Mucosa of descending colon (tissue), 3 donors: ENCODE data around the gene NGLY1. TPM values are rescaled to one million over a fixed set of nuclear protein-coding genes. Genes with fewer than 3 reads are reported as not detected.

Experiments used
- ATAC-seq: fragments of 200-7000 bp; cut with Tn5 transposase; one replicate; pipeline ENCODE4 v1.9.1; 2020; ENCODE audit warnings: mild to moderate bottlenecking, moderate library complexity
- DNase-seq, 3 donors: peaks; one replicate each; pipeline ENCODE4 v3.0.0-alpha.2; 2020
- H3K36me3 ChIP-seq: fragments of 200-600 bp; one replicate; pipeline ENCODE4 v1.8.0; 2021; ENCODE audit warnings: low read depth, mild to moderate bottlenecking
- H3K4me1 ChIP-seq: fragments of 200-600 bp; one replicate; pipeline ENCODE4 v1.8.0; 2021; ENCODE audit warnings: low read depth, mild to moderate bottlenecking
- H3K4me3 ChIP-seq: fragments of 200-600 bp; one replicate; pipeline ENCODE4 v1.8.0; 2021; ENCODE audit warnings: mild to moderate bottlenecking
- H3K9me3 ChIP-seq: fragments of 200-600 bp; one replicate; pipeline ENCODE4 v1.8.0; 2021; ENCODE audit warnings: mild to moderate bottlenecking
- intact Hi-C, 2 donors: fragments of 100-400 bp; cut with DNase I in 1 of 2; cut with micrococcal nuclease in 1 of 2; formaldehyde crosslinking; loops; one replicate each; pipeline versions ENCODE4 v1.11.0 to v1.11.1; 2022; cut with DNase I, micrococcal nuclease
- total RNA-seq, 3 donors: library from RNA; stranded (reverse); fragmentation: NEBNext Ultra II Directional in 2 of 3; extraction: Animal tissue kit (Norgen Biotek cat#: 25700) in 2 of 3; gene quantifications; one replicate each; pipeline versions ENCODE4 v1.2.1 to v1.2.4, GENCODE V29; 2021 to 2023
- TF ChIP-seq, protein P1 (sequence below): fragments of 200-600 bp; IDR thresholded peaks from one replicate; pipeline ENCODE4 v1.8.0; 2022; ENCODE audit warnings: antibody characterized with exemption, mild to moderate bottlenecking
- donor health status: DM: no; HTN: no; CAD: no; lungs with moderate emphysema.
- donor health status: DM: no; HTN: no; CAD: no.
- donor health status: DM: no; HTN: yes; CAD: no.

The NGLY1 gene
- total RNA-seq, 3 donors from 2014 or later: 37.2 to 57.5 (median 41.1) TPM

DNA sequence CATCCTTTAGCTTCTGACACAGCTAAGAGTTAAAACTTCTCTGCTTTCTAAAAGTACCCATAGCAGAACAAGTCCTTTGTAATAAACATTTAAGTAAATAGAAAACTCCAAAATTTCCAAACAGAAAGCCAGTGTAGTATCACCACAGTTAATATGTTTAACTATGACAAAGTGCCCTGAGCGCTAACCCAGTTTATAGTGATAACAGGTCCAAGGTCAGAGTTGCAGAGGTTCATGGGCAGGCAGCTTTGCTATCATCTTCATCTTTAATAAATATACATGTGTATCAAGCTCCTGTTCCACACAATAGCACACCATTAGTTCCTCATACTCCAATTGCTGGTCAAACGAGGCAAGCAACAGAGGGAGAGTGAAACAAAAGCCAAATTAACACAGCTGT, 106.1 kb downstream of the NGLY1 start:
- no peak overlapping the region for H3K4me3 ChIP-seq
- H3K36me3 ChIP-seq: no peaks in the 10 kb centered on the region
- no peak for DNase-seq
- ATAC-seq: no peak
- no peaks in the 10 kb centered on the region for H3K4me1 ChIP-seq
- H3K9me3 ChIP-seq: no peaks in the 10 kb centered on the region
- TF ChIP-seq, protein P1, sequence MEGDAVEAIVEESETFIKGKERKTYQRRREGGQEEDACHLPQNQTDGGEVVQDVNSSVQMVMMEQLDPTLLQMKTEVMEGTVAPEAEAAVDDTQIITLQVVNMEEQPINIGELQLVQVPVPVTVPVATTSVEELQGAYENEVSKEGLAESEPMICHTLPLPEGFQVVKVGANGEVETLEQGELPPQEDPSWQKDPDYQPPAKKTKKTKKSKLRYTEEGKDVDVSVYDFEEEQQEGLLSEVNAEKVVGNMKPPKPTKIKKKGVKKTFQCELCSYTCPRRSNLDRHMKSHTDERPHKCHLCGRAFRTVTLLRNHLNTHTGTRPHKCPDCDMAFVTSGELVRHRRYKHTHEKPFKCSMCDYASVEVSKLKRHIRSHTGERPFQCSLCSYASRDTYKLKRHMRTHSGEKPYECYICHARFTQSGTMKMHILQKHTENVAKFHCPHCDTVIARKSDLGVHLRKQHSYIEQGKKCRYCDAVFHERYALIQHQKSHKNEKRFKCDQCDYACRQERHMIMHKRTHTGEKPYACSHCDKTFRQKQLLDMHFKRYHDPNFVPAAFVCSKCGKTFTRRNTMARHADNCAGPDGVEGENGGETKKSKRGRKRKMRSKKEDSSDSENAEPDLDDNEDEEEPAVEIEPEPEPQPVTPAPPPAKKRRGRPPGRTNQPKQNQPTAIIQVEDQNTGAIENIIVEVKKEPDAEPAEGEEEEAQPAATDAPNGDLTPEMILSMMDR: no peak
- intact Hi-C loops: no loop called here

DNA sequence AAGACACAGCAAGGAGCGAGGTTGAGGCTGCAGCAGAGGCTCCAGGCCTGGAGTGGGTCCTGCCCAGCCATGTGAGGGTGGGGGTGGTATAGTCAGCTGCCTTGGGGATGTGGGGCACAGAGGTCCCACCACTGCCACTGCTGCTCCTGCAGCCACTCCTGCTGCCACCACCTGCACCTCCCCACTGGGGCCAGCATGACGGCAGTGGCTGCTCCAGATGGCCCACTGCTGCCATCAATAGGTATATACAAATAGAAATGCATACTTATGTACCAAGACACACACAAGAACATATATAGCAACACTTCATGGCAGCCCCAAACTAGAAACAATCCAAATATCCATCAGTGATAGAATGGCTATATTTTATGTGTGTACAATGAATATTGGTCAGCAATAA, 108.6 kb downstream of the NGLY1 start:
- no peak overlapping the region for H3K4me3 ChIP-seq
- TF ChIP-seq, protein P1: no peak
- intact Hi-C loops: no loop called here
- no peak for DNase-seq
- no peaks in the 10 kb centered on the region for H3K9me3 ChIP-seq
- H3K36me3 ChIP-seq: no peaks in the 10 kb centered on the region
- no peak for ATAC-seq
- no peaks in the 10 kb centered on the region for H3K4me1 ChIP-seq

DNA sequence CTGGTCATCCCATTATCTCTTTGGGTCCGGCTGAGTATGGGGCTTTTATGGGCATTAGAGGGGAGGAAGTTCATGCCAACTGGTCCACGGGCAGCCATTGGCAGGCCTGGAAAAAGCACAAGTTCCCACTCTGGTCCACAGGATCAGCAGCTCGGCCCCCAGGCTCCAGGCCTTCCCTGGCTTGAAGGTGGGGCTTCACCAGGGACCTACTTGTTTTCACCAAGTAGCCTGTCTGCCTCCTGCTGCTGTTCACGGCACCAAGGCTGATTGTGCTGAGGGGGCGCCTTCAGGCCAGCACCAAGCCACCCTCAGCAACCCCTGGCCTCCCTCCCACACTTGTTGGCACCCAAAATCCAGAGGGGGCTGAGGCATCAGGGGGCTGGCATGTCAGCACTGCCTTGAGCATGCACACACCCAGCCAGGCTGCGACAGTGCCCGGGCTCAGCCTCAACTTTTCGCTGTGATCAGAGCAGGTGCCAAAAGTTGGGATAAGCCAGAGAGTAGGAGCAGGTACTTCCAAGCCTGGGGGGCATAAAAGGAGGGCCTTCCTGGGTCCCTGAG, 109.4 kb downstream of the NGLY1 start:
- Histone ChIP-seq H3K9me3 (no peaks in the 10 kb centered on the region), H3K36me3 (no peaks in the 10 kb centered on the region), H3K4me3 (no peak overlapping the region), H3K4me1 (no peaks in the 10 kb centered on the region)
- TF ChIP-seq, protein P1: no peak
- ATAC-seq: no peak
- DNase-seq: no peak
- intact Hi-C loops: no loop called here

Other genes starting within 250 kb of the NGLY1 start
- gene TOP2B, start 118.5 kb downstream of the NGLY1 start, total RNA-seq: 100 to 1,000 TPM in 1 of 3 donors, 10 to 100 TPM in 2; 72.1 to 111 (median 91.6) TPM
- gene OXSM, start 6.6 kb upstream of the NGLY1 start, total RNA-seq: 10 to 100 TPM in 2 of 3 donors, 1 to 10 TPM in 1; 10.0 to 18.4 (median 17.4) TPM